Transverse colon (tissue), 4 donors: Measurements from ENCODE around the gene PTGR2. TPM values are rescaled to one million over a fixed set of nuclear protein-coding genes. Genes with fewer than 3 reads are reported as not detected.

Experiments used
- DNase-seq: peaks from one replicate; pipeline ENCODE4 v3.0.0-alpha.2; 2019
- H3K27ac ChIP-seq, 4 donors: fragments of 200-600 bp; sonication (generic); 2 replicates each; pipeline ENCODE4 v1.5.1; 2016 to 2018; ENCODE audit warnings: inconsistent platforms in 4 of 4
- H3K27me3 ChIP-seq: fragments of 200-600 bp; sonication (generic); 2 replicates; pipeline ENCODE4 v1.5.1; 2017; ENCODE audit warnings: inconsistent platforms
- H3K36me3 ChIP-seq, 4 donors: fragments of 200-600 bp; sonication (generic); 2 replicates each; pipeline ENCODE4 v1.5.1; 2017 to 2019; ENCODE audit warnings: inconsistent platforms in 4 of 4
- H3K4me1 ChIP-seq, 4 donors: fragments of 200-600 bp; sonication (generic); 2 replicates each; pipeline ENCODE4 v1.5.1; 2017 to 2020; ENCODE audit warnings: inconsistent platforms in 4 of 4
- H3K4me3 ChIP-seq, 4 donors: fragments of 200-600 bp; sonication (generic); 1 replicate in 1 of 4; 2 replicates in 3 of 4; pipeline versions ENCODE4 v1.5.1 to v1.6.1; 2017 to 2019; ENCODE audit warnings: inconsistent platforms in 4 of 4
- H3K9me3 ChIP-seq, 2 donors: fragments of 200-600 bp; sonication (generic); 2 replicates each; pipeline ENCODE4 v1.5.1; 2017 to 2019; ENCODE audit warnings: inconsistent platforms in 2 of 2
- EP300 ChIP-seq: sonication (generic); formaldehyde crosslinking; IDR thresholded peaks from one replicate; pipeline ENCODE4 v1.6.1; 2017; ENCODE audit warnings: antibody characterized with exemption, low read depth
- POLR2A ChIP-seq: fragments of 450-650 bp; IDR thresholded peaks from one replicate; pipeline ENCODE4 v1.6.1; 2016; ENCODE audit warnings: antibody characterized with exemption, mild to moderate bottlenecking, moderate library complexity
- POLR2AphosphoS5 ChIP-seq, 3 donors: sonication (generic); formaldehyde crosslinking; IDR thresholded peaks; one replicate each; pipeline ENCODE4 v1.6.1; 2016; ENCODE audit warnings: antibody characterized with exemption in 3 of 3
- WGBS, 2 donors: methylation state at CpG; one replicate each; pipeline ENCODE4 v1.1.5; 2018; ENCODE audit warnings: low coverage in 1 of 2; 5-methylcytosine and 5-hydroxymethylcytosine counted together
- in situ Hi-C, 4 donors: fragments of 200-750 bp; cut with MboI; loops; one replicate each; pipeline versions ENCODE4 v1.15.0 to v1.15.1; 2017; ENCODE audit warnings: low sequenced_read_pairs in 3 of 4, low pct_ligation_motif_present in 1 of 4, low pct_unique_long_range_greater_than_20kb in 1 of 4
- intact Hi-C: fragments of 100-400 bp; cut with DNase I; formaldehyde crosslinking; loops from one replicate; pipeline ENCODE4 v1.15.1; 2023; ENCODE audit warnings: low total_unique reads
- total RNA-seq, 4 donors: library from RNA; depleted of rRNA; stranded (reverse); fragments of >200 nt; gene quantifications; one replicate each; pipeline ENCODE4 v1.1.0, GENCODE V29; 2016
- TF ChIP-seq, protein P1 (sequence below), 5 experiments: fragments of 200-600 bp in 3 of 5; fragments of 450-650 bp in 2 of 5; sonication (generic) in 3 of 5; IDR thresholded peaks; 1 replicate in 2 of 5; 2 replicates in 3 of 5; pipeline ENCODE4 v1.5.1; 2016 to 2017; ENCODE audit warnings: antibody characterized with exemption in 5 of 5, inconsistent platforms in 3 of 5, mild to moderate bottlenecking in 2 of 5, moderate library complexity in 1 of 5

PTGR2 gene
- total RNA-seq, 4 donors from 2014 or later: 1.8 to 15.8 (median 10.8) TPM

DNA sequence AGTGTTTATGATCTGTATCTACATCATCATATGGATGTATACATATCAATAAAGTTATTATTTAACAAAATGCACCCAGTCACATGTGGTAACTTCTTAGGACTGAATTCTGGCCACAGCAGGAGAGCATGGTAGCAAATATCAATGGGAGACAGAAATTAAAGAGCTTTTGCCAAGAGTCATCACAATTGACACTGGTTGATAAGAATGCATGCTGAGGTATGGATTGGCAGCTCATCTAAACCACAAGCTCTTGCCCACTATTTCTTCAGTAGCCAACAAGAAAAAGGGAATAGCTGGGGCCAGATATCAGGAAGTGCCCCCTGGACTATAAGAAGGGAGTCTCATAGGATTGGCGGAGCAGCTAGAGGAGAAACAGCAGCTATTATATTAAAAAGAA lies 9.4 kb upstream of the PTGR2 start:
- TF ChIP-seq, protein P1, sequence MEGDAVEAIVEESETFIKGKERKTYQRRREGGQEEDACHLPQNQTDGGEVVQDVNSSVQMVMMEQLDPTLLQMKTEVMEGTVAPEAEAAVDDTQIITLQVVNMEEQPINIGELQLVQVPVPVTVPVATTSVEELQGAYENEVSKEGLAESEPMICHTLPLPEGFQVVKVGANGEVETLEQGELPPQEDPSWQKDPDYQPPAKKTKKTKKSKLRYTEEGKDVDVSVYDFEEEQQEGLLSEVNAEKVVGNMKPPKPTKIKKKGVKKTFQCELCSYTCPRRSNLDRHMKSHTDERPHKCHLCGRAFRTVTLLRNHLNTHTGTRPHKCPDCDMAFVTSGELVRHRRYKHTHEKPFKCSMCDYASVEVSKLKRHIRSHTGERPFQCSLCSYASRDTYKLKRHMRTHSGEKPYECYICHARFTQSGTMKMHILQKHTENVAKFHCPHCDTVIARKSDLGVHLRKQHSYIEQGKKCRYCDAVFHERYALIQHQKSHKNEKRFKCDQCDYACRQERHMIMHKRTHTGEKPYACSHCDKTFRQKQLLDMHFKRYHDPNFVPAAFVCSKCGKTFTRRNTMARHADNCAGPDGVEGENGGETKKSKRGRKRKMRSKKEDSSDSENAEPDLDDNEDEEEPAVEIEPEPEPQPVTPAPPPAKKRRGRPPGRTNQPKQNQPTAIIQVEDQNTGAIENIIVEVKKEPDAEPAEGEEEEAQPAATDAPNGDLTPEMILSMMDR (IDR thresholded peaks at IDR 0.05): no peak
- WGBS, 2 donors: 94 to 100% methylated on average over 1 of the region's 1 CpG

DNA sequence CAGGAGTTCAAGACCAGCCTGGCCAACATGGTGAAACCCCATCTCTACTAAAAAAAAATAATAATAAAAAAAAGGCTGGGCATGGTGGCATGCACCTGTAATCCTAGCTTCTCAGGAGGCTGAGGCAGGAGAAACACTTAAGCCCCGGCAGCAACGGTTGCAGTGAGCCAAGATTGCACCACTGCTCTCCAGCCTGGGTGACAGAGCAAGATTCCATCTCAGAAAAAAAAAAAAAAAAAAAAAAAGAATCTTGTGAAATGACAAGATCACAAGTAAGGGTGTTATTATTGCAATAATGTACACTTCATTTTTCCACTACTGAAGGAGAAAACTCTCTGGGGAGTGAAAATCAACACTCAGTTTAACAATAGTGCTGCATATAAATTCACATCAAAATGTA lies 8.8 kb upstream of the PTGR2 start:
- no peak overlapping the region for H3K4me3 ChIP-seq
- no peaks in the 10 kb centered on the region for H3K36me3 ChIP-seq
- H3K4me1 ChIP-seq: no peaks in the 10 kb centered on the region
- H3K27me3 ChIP-seq: no peaks in the 10 kb centered on the region
- DNase-seq: no peak
- WGBS, 2 donors: 80% methylated on average over 2 of the region's 2 CpGs; no CpG with 5 or more reads in 1 of the 2 donors
- H3K9me3 ChIP-seq: no peaks in the 10 kb centered on the region
- TF ChIP-seq POLR2A: no peak
- TF ChIP-seq, protein P1 (IDR thresholded peaks at IDR 0.05): no peak
- TF ChIP-seq EP300: no peak
- no peak for TF ChIP-seq POLR2AphosphoS5 (IDR thresholded peaks at IDR 0.05)
- intact Hi-C loops: no loop called here
- no peak overlapping the region for H3K27ac ChIP-seq
- in situ Hi-C loops: loop anchor here in 1 of 4 donors (25.0 kb wide), 1 partner anchor 331 kb away; no protein-coding TSS in a partner anchor

More for the DNA sequence above, 9.4 kb upstream of the PTGR2 start:
- H3K4me3 ChIP-seq: no peak overlapping the region
- H3K9me3 ChIP-seq: no peaks in the 10 kb centered on the region
- H3K27ac ChIP-seq: no peak overlapping the region
- H3K27me3 ChIP-seq: no peaks in the 10 kb centered on the region
- in situ Hi-C loops: loop anchor here in 1 of 4 donors (25.0 kb wide), 1 partner anchor 330 kb away; no protein-coding TSS in a partner anchor
- no peaks in the 10 kb centered on the region for H3K36me3 ChIP-seq
- intact Hi-C loops: no loop called here
- DNase-seq: no peak
- H3K4me1 ChIP-seq: no peaks in the 10 kb centered on the region

DNA sequence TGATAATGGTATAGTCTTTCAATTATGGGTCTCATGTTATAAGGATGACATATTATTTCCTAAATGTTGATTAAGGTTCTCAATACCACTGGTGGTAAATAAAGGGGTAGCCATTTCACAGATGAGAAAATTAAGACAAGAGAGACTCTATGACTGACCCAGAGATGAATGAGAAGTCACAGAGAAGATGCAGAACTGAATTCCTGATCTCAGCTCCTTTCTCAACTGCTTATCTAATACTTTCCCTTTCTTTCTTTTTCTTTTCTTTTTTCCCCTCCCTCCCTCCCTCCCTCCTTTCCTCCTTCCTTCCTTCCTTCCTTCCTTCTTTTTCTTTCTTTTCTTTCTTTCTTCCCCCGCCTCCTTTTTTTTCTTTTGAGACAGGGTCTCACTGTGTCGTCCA lies 8.3 kb upstream of the PTGR2 start:
- H3K4me1 ChIP-seq: no peaks in the 10 kb centered on the region
- H3K9me3 ChIP-seq: no peaks in the 10 kb centered on the region
- WGBS, 2 donors: 48% methylated on average over 2 of the region's 2 CpGs; no CpG with 5 or more reads in 1 of the 2 donors
- H3K27ac ChIP-seq: no peak overlapping the region
- DNase-seq: no peak
- H3K27me3 ChIP-seq: no peaks in the 10 kb centered on the region
- intact Hi-C loops: no loop called here
- H3K36me3 ChIP-seq: no peaks in the 10 kb centered on the region
- in situ Hi-C loops: loop anchor here in 1 of 4 donors (25.0 kb wide), 1 partner anchor 331 kb away; no protein-coding TSS in a partner anchor
- TF ChIP-seq, protein P1 (IDR thresholded peaks at IDR 0.05): no peak
- TF ChIP-seq POLR2AphosphoS5 (IDR thresholded peaks at IDR 0.05): no peak
- TF ChIP-seq EP300: no peak
- no peak for TF ChIP-seq POLR2A
- H3K4me3 ChIP-seq: no peak overlapping the region

DNA sequence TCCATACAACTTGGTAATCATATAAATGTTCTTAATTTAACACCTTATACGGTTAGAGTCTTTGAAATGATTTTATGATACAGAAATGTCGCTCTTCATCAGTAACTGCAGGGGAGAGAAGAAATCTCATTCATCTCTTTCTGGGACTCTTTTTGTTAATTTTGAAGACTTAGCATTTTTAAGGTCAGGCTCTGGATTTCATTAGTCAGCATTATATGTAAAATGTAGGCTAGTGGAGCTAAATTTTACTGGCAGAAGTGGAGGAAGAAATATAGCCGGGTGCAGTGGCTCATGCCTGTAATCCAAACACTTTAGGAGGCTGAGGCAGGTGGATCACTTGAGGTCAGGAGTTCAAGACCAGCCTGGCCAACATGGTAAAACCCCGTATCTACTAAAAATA lies 4.7 kb upstream of the PTGR2 start:
- TF ChIP-seq POLR2AphosphoS5 (IDR thresholded peaks at IDR 0.05) (no peak), POLR2A (no peak), EP300 (no peak)
- TF ChIP-seq, protein P1 (IDR thresholded peaks at IDR 0.05): no peak
- Histone ChIP-seq H3K27me3 (no peaks in the 10 kb centered on the region), H3K27ac (no peak overlapping the region), H3K4me3 (no peak overlapping the region), H3K36me3 (no peaks in the 10 kb centered on the region), H3K4me1 (peaks cover 5 to 17% (median 11%) of the 10 kb centered on the region in 4 donors), H3K9me3 (no peaks in the 10 kb centered on the region)
- WGBS, 2 donors: 85 to 87% methylated on average over 3 to 4 of the region's 4 CpGs
- in situ Hi-C loops (loop anchor here in 1 of 4 donors (25.0 kb wide), 1 partner anchor 335 kb away; no protein-coding TSS in a partner anchor), intact Hi-C loops (no loop called here)
- no peak for DNase-seq
